ENCODE measurements around the gene SYNGAP1. TPM values are rescaled to one million over a fixed set of nuclear protein-coding genes. Genes with fewer than 3 reads are reported as not detected.

SYNGAP1 gene
- total RNA-seq, 4 donors from 2014 or later = 6.2 to 7.3 (median 7.1) TPM

DNA sequence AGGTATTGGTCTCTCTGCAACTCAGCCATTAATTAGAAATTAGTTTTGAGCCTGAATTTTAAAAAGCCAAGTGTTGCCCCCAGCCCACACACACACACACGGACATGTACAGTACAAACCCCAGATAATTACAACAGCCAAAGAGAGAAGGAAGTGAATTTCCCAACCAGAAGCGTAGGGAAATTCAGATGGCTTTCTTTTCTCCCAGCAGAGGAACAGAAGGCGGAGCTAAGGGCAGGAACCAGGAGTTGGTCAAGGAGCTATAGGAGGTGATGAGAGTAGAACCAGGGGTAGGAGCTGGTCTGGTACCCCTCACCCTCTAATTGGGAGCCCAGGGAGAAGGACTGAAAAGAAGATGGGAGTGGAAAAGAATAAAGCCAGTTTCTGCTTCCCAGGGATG, 30.6 kb downstream of the SYNGAP1 start:
- TF ChIP-seq, protein P1, sequence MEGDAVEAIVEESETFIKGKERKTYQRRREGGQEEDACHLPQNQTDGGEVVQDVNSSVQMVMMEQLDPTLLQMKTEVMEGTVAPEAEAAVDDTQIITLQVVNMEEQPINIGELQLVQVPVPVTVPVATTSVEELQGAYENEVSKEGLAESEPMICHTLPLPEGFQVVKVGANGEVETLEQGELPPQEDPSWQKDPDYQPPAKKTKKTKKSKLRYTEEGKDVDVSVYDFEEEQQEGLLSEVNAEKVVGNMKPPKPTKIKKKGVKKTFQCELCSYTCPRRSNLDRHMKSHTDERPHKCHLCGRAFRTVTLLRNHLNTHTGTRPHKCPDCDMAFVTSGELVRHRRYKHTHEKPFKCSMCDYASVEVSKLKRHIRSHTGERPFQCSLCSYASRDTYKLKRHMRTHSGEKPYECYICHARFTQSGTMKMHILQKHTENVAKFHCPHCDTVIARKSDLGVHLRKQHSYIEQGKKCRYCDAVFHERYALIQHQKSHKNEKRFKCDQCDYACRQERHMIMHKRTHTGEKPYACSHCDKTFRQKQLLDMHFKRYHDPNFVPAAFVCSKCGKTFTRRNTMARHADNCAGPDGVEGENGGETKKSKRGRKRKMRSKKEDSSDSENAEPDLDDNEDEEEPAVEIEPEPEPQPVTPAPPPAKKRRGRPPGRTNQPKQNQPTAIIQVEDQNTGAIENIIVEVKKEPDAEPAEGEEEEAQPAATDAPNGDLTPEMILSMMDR (IDR thresholded peaks at IDR 0.05; ENCODE audit: low read depth) = no peak

DNA sequence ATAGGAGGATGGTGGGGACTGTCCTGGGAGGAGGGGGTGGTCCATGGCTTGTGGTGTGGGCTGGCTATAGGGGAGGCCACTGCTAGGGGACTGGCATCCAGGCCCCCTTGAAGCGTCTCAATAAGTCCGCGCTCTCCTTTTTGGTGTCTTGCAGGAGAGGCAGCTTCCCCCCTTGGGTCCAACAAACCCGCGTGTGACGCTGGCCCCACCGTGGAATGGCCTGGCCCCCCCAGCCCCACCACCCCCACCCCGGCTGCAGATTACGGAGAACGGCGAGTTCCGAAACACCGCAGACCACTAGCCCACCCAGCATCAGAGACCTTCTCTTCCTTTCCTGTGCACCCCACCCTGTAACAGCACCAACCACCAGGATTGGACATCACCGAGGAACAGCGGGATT, 31.7 kb downstream of the SYNGAP1 start:
- TF ChIP-seq, protein P1 (IDR thresholded peaks at IDR 0.05; ENCODE audit: low read depth) = no peak

DNA sequence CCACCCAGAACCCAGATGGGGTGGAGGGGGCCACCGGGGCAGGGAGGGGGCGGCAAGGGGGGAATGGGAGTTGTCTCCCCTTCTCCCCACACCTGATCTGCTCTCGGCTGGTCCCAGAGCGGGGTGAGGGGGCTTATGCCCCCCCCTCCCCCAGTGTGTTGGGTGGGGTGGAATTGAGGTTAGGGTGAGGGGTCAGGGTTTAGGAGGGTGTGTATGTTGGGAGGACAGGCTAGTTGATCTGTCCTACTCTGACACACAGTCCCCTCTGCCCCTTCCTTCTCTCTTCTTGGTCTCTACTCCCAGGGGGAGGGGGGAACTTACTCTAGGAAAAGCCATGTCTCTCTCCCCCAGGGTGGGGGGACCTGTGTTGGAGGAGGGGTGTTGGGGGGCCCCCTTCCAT, 32.6 kb downstream of the SYNGAP1 start:
- TF ChIP-seq, protein P1 (IDR thresholded peaks at IDR 0.05; ENCODE audit: low read depth) = no peak

DNA sequence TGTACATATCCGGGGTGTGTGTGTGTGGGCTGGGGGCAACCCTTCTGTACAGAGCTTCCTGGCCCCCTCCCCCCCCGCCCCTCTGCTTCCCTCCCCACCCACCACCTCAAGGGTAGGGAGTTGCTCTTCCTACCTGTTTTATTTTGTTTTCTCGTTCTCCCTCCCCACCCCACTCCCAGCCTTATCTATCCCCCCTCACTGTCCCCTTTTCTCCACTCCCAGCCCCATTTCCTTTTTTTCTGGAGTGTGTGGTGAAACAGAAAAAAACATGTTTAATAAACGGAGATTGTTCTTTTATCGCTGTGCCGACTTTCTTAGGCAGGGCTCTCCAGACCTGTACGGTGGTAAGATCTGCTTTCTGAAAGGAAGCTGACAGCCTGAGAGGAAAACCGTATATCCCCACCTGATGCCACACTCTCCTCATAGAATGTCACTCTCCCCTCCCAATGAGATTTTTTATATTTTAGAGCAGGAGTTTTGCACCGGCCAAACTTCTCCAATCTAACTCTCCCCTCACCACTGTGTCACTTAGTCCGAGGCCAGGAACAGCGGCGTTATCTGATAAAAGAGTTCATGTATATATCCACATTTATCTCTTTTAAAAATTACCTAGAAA, 33.6 kb downstream of the SYNGAP1 start:
- TF ChIP-seq, protein P1 (IDR thresholded peaks at IDR 0.05; ENCODE audit: low read depth) = no peak

DNA sequence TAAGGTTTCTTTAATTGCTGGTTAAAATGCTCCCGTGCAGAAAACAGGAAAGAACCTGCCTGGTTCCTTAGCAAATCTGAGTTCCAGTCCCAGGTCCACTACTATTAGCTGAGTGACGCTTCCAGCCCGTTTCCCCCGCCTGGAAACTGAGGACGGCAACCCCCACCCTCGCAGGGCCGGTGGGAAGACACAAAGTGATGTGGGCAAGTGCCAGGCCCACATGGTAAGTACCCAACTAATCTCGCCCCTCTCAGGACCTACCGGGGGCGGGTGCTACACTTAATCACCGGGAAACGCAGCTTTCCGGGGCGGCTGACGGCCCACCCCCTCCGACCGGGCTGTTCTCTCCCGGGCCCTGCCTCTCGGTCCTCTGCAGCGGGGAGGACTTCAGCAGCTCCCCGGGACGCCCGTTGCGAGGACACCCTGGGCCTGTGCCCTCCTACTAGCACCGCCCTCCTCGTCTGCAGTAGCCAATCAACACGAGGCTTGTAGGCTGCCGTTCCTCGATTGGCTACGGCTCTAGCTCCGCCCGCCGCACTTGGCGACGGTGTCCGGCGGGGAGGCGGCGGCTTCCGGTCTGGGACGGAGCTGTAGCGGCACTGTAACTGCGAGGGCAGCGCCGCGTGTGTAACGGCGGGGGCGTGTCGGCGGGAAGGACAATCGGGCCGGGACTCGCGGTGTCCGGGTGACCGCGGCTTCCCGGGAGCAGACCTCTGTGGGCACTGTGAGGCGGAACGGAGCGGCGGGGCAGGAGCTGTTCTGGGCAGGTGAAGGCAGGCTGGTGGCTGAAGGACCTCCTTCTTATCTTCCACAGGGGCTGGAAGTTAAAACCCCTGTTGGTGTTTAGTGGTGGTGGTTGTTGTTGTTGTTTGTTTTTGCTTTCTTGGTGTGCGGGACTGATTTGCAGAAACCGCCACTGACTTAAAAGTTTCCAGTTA, 34.4 kb downstream of the SYNGAP1 start, which contains the start of gene ZBTB9:
TSS of gene ZBTB9 (plus strand) at position 568 of the 938 bp plus-strand sequence. CDS start 525 bp downstream, outside the sequence.
- TF ChIP-seq, protein P1 (IDR thresholded peaks at IDR 0.05; ENCODE audit: low read depth) = no peak

DNA sequence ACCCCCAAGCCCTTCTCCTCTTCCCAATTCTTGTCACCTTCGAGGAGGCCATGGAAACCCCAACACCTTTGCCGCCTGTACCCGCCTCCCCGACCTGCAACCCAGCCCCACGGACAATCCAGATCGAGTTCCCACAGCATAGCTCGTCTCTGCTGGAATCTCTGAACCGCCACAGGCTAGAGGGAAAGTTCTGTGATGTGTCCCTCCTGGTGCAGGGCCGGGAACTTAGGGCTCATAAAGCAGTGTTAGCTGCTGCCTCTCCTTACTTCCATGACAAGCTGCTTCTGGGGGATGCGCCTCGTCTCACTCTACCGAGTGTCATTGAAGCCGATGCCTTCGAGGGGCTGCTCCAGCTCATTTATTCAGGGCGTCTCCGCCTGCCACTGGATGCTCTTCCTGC, 35.2 kb downstream of the SYNGAP1 start:
- TF ChIP-seq, protein P1 (IDR thresholded peaks at IDR 0.05; ENCODE audit: low read depth) = no peak

DNA sequence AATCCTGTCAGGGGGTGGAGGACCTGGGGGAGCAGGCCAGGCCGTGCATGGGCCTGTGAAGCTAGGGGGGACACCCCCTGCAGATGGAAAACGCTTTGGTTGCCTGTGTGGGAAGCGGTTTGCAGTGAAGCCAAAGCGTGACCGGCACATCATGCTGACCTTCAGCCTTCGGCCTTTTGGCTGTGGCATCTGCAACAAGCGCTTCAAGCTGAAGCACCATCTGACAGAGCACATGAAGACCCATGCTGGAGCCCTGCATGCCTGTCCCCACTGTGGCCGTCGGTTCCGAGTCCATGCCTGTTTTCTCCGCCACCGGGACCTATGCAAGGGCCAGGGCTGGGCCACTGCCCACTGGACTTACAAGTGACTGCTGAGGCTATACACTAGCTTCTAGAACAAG, 36.3 kb downstream of the SYNGAP1 start:
- TF ChIP-seq, protein P1 (IDR thresholded peaks at IDR 0.05; ENCODE audit: low read depth) = no peak

Measured in subcutaneous adipose tissue (tissue), 4 donors.